Measurements from ENCODE around the gene CHDH.

CHDH gene

DNA sequence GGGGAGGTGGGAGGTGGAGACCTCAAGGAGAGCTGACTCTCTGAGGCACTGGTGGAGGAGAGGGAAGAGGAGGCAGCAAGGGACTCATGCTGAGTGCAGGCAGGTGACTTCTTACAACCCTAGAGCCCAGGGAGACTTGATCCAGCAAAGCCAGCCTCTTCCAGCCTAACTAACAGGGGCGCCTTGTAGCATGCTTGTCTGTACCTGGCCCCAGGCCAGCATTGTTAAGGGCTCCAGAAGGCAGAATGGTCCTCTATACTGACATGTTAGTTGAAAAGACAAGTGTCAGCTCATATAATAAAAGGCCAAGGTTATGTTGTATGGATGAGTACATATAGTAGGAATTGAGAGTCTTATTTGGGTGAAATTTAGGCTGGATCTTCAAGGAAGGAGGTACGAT lies 65.4 kb downstream of the CHDH start:
- no peak for DNase-seq

GRCh38 chr3:53780171-53780570 lies 66.0 kb downstream of the CHDH start:
- no peak for DNase-seq

- DNase-seq, result no peak
Measured at GRCh38 chr3:53778153-53778552, 68.1 kb downstream of the CHDH start.

DNA sequence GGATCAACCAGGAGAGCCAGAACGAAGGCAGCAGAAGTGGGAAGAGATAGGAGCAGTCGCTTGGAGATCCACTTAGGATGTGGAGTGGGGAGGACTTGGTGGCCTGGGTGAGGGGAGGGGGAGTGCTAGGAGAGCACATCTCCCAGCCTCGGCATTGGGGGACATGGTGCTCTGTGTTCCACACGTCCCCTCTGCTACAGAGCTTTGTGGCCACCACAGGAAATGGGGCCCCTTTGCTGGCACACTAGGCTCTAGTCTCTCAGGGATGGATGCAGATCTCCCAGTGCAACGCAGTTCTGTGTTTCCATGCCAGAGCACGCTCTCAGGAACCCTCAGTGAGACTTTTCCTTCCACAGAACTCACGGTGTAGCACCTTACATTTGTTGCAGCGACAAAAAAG lies 68.8 kb downstream of the CHDH start:
- no peak for DNase-seq

GRCh38 chr3:53776494-53777101 lies 69.6 kb downstream of the CHDH start:
- no peak for DNase-seq

DNA sequence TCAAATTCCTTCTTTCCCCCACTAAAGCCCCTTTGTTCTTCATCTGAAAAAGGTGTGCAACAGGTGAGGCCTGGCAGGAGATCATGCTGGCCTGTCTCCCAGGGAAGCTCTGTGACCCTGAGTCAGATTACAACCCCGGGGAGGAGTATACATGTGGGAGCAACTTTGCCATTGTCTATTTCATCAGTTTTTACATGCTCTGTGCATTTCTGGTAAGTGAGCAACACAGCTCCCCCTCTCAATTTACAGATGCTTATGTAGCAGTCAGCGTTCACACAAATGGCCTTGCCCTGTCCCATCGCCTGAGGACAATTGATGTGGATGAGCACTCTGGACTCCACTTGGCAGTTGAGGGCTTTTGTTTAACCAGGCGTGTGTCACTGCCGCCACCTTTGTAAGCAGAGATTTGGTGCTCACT lies 70.4 kb downstream of the CHDH start:
- DNase-seq, result no peak

- no peak for DNase-seq
Measured at GRCh38 chr3:53775018-53775417, 71.2 kb downstream of the CHDH start.

GRCh38 chr3:53774414-53774813 lies 71.8 kb downstream of the CHDH start:
- no peak for DNase-seq

- DNase-seq, result no peak
Measured at GRCh38 chr3:53773611-53774368, 72.4 kb downstream of the CHDH start.

- DNase-seq, result no peak
Measured at GRCh38 chr3:53773021-53773436, 73.2 kb downstream of the CHDH start.

DNA sequence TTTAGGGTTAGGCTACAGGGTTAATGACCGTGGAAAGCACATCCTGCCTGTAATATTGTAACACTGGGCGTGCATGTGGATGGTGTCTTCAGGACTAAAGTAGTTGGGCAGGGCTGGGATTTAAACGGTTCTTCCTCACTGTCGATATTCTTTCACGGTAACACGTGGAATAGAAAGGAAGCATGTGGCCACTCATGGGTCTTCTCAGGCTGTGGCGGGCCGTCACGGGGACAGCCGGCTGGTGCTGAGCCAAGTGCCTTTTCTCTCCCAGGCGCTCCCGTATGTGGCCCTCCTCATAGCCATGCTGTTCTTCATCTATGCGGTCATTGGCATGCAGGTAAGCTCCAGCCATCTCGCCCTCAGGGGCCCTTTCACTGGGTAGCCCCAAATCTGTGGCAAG lies 73.7 kb downstream of the CHDH start:
- DNase-seq, result no peak

- no peak for DNase-seq
Measured at GRCh38 chr3:53768478-53769459, 77.5 kb downstream of the CHDH start.

DNA sequence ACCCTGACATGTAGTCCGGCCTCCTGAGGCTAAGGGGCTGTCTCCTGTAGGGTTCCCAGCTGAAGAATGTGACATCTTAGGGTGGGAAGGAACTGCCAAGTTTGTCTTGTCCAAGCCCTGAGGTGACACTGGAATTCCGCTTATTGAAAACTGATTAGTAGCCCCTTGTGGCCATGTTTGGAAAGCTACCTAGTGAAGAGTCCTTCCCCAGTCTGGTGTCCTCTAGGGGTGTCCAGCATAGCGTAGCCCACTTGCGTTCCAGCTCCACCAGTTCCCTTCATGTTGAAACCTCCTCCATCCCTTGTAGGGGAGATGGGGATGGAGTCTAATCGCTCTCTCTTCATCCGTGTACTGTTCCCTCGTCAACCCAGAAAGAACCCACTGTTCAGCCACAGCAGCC lies 79.5 kb downstream of the CHDH start:
- DNase-seq, result no peak

DNA sequence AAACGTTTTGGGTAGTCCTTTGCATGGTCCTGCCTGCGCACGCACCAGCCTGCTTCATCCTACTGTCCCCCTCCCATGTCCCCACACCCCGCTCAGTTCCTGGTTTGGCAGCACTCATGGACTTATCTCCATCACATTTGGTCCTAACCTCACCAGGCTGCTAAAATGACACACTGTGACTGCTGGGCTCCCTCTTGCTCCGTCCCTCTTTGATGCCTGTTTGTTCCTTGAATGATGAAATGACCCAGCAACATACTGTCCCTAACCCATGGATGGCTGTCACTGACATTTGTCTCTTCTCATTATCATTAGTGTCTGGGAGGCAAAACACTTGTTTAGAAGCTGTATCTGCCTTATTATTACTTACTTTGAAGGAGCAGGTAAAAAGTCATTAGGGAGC lies 80.5 kb downstream of the CHDH start:
- no peak for DNase-seq

- DNase-seq, result peak; percentile 37
Measured at GRCh38 chr3:53764026-53764775, 82.0 kb downstream of the CHDH start.

DNA sequence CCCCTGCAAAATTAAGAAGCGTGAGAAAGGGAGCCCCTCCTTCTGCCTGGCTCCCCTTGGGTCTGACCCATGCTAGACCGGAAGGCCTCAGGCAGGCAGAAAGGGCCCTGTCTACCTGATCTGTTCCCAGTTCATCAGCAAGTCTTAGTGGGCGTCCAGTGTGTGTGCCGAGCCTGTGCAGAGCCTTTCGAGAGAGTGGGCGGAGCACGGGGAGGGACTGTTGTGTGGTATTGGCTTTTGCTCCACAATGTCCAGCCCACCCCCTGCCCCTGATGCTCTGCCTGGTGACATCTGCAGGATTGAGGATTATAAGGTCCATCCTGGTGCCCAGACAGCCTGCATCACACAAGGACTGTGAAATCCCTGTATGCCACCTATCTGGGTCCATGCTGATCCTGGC lies 82.9 kb downstream of the CHDH start:
- no peak for DNase-seq
